Upper lobe of left lung (tissue), 4 donors: ENCODE results near the gene TTLL10.

Source experiments
- CTCF ChIP-seq, 6 experiments: fragments of 450-650 bp in 4 of 6; fragments of 200-600 bp in 2 of 6; sonication (generic) in 2 of 6; IDR thresholded peaks; one replicate each; pipeline ENCODE4 v1.5.1; 2016 to 2019; ENCODE audit warnings: antibody characterized with exemption in 6 of 6
- EP300 ChIP-seq, 4 donors: sonication (generic); formaldehyde crosslinking; IDR thresholded peaks; one replicate each; pipeline ENCODE4 v1.5.1; 2017; ENCODE audit warnings: antibody characterized with exemption in 4 of 4, control low read depth in 2 of 4
- POLR2A ChIP-seq, 4 donors: fragments of 450-650 bp; IDR thresholded peaks; one replicate each; pipeline ENCODE4 v1.5.1; 2016 to 2017; ENCODE audit warnings: antibody characterized with exemption in 4 of 4, mild to moderate bottlenecking in 2 of 4
- POLR2AphosphoS5 ChIP-seq, 2 donors: sonication (generic); formaldehyde crosslinking; IDR thresholded peaks; one replicate each; pipeline ENCODE4 v1.5.1; 2017; ENCODE audit warnings: antibody characterized with exemption in 2 of 2

- TF ChIP-seq CTCF (IDR thresholded peaks at IDR 0.05) (no peak), POLR2A (IDR thresholded peaks at IDR 0.05) (no peak), POLR2AphosphoS5 (IDR thresholded peaks at IDR 0.05) (no peak), EP300 (IDR thresholded peaks at IDR 0.05) (no peak)
These were observed 31.8 kb upstream of the TTLL10 start for GRCh38 chr1:1141911-1142250.
